GM23338 (cell line): ENCODE results near the gene PPME1. TPM values are rescaled to one million over a fixed set of nuclear protein-coding genes. Genes with fewer than 3 reads are reported as not detected.

Experiments used
- ATAC-seq: fragments of 200-7000 bp; cut with Tn5 transposase; 3 replicates; pipeline ENCODE4 v1.9.1; 2020
- DNase-seq: peaks from one replicate; pipeline ENCODE4 v3.0.0-alpha.2; 2015; ENCODE audit warnings: low spot score
- H2AFZ ChIP-seq: fragments of 200-600 bp; sonication (generic); 2 replicates; pipeline ENCODE4 v1.8.0; 2016; ENCODE audit warnings: antibody characterized with exemption, mild to moderate bottlenecking, moderate library complexity
- H3F3A ChIP-seq: fragments of 200-600 bp; sonication (generic); replicated peaks from 2 replicates; pipeline ENCODE4 v1.8.0; 2017; ENCODE audit warnings: antibody characterized with exemption, mixed run types, low read depth
- H3K27ac ChIP-seq: fragments of 200-600 bp; sonication (generic); 2 replicates; pipeline ENCODE4 v1.6.1; 2016; ENCODE audit warnings: low read depth
- H3K27me3 ChIP-seq: fragments of 200-600 bp; sonication (generic); 2 replicates; pipeline ENCODE4 v1.8.0; 2016; ENCODE audit warnings: mild to moderate bottlenecking, mixed run types, moderate library complexity; ENCODE audit not compliant: insufficient read depth
- H3K36me3 ChIP-seq: fragments of 200-600 bp; sonication (generic); 2 replicates; pipeline ENCODE4 v1.8.0; 2016; ENCODE audit warnings: mild to moderate bottlenecking; ENCODE audit not compliant: insufficient read depth
- H3K4me1 ChIP-seq: fragments of 200-600 bp; sonication (generic); 2 replicates; pipeline ENCODE4 v1.8.0; 2016; ENCODE audit warnings: mild to moderate bottlenecking, moderate library complexity; ENCODE audit not compliant: insufficient read depth
- H3K4me2 ChIP-seq: fragments of 200-600 bp; sonication (generic); 2 replicates; pipeline ENCODE4 v1.7.1; 2017; ENCODE audit warnings: mixed run types
- H3K4me3 ChIP-seq: fragments of 200-600 bp; sonication (generic); 2 replicates; pipeline ENCODE4 v1.6.1; 2016; ENCODE audit warnings: mixed run types
- H3K79me2 ChIP-seq: fragments of 200-600 bp; sonication (generic); replicated peaks from 2 replicates; pipeline ENCODE4 v1.8.0; 2017; ENCODE audit warnings: mild to moderate bottlenecking; ENCODE audit not compliant: insufficient read depth
- H3K9me2 ChIP-seq: fragments of 200-600 bp; sonication (generic); 2 replicates; pipeline ENCODE4 v1.8.0; 2017; ENCODE audit not compliant: insufficient read depth
- H4K20me1 ChIP-seq: fragments of 200-600 bp; sonication (generic); replicated peaks from 2 replicates; pipeline ENCODE4 v1.8.0; 2017; ENCODE audit warnings: mild to moderate bottlenecking; ENCODE audit not compliant: insufficient read depth
- H3K27ac Mint-ChIP-seq: 2 replicates; pipeline ENCODE4 v1.8.0; 2020; ENCODE audit warnings: inconsistent platforms, mild to moderate bottlenecking, moderate library complexity, mixed read lengths
- H3K27me3 Mint-ChIP-seq: 3 replicates; pipeline ENCODE4 v1.8.0; 2022; ENCODE audit warnings: low read depth, mild to moderate bottlenecking, moderate library complexity, mixed read lengths, inconsistent platforms; ENCODE audit not compliant: insufficient read depth, poor library complexity
- H3K36me3 Mint-ChIP-seq: 3 replicates; pipeline ENCODE4 v1.8.0; 2021; ENCODE audit warnings: low read depth, mild to moderate bottlenecking, inconsistent platforms, moderate library complexity, mixed read lengths
- H3K4me1 Mint-ChIP-seq: 3 replicates; pipeline ENCODE4 v1.8.0; 2020; ENCODE audit warnings: mild to moderate bottlenecking, inconsistent platforms, mixed read lengths
- H3K4me3 Mint-ChIP-seq: 3 replicates; pipeline ENCODE4 v1.8.0; 2021; ENCODE audit warnings: moderate library complexity, mild to moderate bottlenecking, inconsistent platforms, mixed read lengths
- H3K9me3 Mint-ChIP-seq: 3 replicates; pipeline ENCODE4 v1.8.0; 2020; ENCODE audit warnings: moderate library complexity, mild to moderate bottlenecking, inconsistent platforms, mixed read lengths
- CREB1 ChIP-seq: fragments of 250-450 bp; sonication (Bioruptor Pico); IDR thresholded peaks from 2 replicates; pipeline ENCODE4 v1.5.0; 2020; ENCODE audit warnings: low read depth, mild to moderate bottlenecking, moderate library complexity
- EZH2phosphoT487 ChIP-seq: fragments of 200-600 bp; sonication (generic); IDR thresholded peaks from one replicate; pipeline ENCODE4 v1.8.1; 2018; ENCODE audit warnings: antibody characterized with exemption; ENCODE audit not compliant: unreplicated experiment
- POLR2AphosphoS5 ChIP-seq: IDR thresholded peaks from 2 replicates; pipeline ENCODE4 v1.6.1; 2016; ENCODE audit warnings: antibody characterized with exemption, low read depth
- polyA plus RNA-seq: library from polyadenylated mRNA; unstranded; fragments of >200 nt; fragmentation: Nextera tagmentation; extraction: Ambion mirVana; gene quantifications from 2 replicates; pipeline ENCODE4 v1.2.1, GENCODE V29; 2016
- total RNA-seq: library from RNA; depleted of rRNA; stranded (reverse); fragments of >200 nt; shearing (Covaris generic); gene quantifications from 2 replicates; pipeline ENCODE4 v1.2.3, GENCODE V29; 2014
- TF ChIP-seq, protein P1 (sequence below): IDR thresholded peaks from one replicate; pipeline ENCODE4 v1.6.1; 2018; ENCODE audit warnings: antibody characterized with exemption; ENCODE audit not compliant: unreplicated experiment
- TF ChIP-seq, protein P2 (sequence below): fragments of 250-450 bp; sonication (Bioruptor Pico); IDR thresholded peaks from 2 replicates; pipeline ENCODE4 v1.5.0; 2020; ENCODE audit warnings: mild to moderate bottlenecking, moderate library complexity

Gene PPME1
- total and polyA plus RNA-seq, 2 experiments from 2014 or later: 32.1 to 37.2 TPM

DNA sequence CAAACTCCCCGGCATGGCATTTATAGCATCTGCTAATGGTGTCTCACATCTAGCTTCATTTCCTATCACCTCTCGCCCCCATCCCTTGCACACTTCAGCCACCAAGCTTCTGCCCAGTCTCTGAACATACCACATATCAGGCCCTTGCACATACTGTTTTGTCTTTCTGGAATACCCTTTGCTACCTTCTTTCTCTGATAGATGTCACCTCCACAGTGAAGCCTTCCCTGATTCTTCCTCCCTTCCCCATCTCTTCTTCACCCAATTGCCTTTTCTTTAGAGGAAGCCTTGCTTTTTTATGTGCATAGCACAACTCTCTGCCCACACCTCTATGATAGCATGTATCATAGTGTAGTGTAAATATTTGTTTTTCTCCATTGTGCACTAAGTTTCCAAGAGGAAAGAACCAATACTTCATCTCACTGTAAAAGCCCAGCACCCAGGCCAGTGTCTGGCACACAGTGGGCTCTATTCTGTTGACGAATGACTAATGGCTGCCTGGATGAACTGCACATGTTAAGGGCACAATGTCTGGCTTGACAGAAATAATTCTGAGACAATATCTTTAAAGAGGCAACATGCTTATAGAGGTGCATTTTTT, 112.6 kb downstream of the PPME1 start:
- no peaks in the 10 kb centered on the region for H3K4me1 ChIP-seq
- H3K4me3 ChIP-seq: no peak overlapping the region
- H3K9me2 ChIP-seq: no peaks in the 10 kb centered on the region
- Mint-ChIP-seq H3K27me3 (no peaks in the 10 kb centered on the region), H3K36me3 (no peaks in the 10 kb centered on the region), H3K4me1 (no peaks in the 10 kb centered on the region), H3K4me3 (no peak overlapping the region), H3K27ac (no peak overlapping the region), H3K9me3 (no peaks in the 10 kb centered on the region)
- H3K4me2 ChIP-seq: no peak overlapping the region
- no peaks in the 10 kb centered on the region for H3K79me2 ChIP-seq
- no peaks in the 10 kb centered on the region for H3F3A ChIP-seq
- ATAC-seq: no peak
- no peaks in the 10 kb centered on the region for H3K27me3 ChIP-seq
- no peaks in the 10 kb centered on the region for H3K36me3 ChIP-seq
- H4K20me1 ChIP-seq: no peaks in the 10 kb centered on the region
- H3K27ac ChIP-seq: no peak overlapping the region
- H2AFZ ChIP-seq: no peak overlapping the region
- TF ChIP-seq, protein P1, sequence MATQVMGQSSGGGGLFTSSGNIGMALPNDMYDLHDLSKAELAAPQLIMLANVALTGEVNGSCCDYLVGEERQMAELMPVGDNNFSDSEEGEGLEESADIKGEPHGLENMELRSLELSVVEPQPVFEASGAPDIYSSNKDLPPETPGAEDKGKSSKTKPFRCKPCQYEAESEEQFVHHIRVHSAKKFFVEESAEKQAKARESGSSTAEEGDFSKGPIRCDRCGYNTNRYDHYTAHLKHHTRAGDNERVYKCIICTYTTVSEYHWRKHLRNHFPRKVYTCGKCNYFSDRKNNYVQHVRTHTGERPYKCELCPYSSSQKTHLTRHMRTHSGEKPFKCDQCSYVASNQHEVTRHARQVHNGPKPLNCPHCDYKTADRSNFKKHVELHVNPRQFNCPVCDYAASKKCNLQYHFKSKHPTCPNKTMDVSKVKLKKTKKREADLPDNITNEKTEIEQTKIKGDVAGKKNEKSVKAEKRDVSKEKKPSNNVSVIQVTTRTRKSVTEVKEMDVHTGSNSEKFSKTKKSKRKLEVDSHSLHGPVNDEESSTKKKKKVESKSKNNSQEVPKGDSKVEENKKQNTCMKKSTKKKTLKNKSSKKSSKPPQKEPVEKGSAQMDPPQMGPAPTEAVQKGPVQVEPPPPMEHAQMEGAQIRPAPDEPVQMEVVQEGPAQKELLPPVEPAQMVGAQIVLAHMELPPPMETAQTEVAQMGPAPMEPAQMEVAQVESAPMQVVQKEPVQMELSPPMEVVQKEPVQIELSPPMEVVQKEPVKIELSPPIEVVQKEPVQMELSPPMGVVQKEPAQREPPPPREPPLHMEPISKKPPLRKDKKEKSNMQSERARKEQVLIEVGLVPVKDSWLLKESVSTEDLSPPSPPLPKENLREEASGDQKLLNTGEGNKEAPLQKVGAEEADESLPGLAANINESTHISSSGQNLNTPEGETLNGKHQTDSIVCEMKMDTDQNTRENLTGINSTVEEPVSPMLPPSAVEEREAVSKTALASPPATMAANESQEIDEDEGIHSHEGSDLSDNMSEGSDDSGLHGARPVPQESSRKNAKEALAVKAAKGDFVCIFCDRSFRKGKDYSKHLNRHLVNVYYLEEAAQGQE: no peak
- TF ChIP-seq, protein P2, sequence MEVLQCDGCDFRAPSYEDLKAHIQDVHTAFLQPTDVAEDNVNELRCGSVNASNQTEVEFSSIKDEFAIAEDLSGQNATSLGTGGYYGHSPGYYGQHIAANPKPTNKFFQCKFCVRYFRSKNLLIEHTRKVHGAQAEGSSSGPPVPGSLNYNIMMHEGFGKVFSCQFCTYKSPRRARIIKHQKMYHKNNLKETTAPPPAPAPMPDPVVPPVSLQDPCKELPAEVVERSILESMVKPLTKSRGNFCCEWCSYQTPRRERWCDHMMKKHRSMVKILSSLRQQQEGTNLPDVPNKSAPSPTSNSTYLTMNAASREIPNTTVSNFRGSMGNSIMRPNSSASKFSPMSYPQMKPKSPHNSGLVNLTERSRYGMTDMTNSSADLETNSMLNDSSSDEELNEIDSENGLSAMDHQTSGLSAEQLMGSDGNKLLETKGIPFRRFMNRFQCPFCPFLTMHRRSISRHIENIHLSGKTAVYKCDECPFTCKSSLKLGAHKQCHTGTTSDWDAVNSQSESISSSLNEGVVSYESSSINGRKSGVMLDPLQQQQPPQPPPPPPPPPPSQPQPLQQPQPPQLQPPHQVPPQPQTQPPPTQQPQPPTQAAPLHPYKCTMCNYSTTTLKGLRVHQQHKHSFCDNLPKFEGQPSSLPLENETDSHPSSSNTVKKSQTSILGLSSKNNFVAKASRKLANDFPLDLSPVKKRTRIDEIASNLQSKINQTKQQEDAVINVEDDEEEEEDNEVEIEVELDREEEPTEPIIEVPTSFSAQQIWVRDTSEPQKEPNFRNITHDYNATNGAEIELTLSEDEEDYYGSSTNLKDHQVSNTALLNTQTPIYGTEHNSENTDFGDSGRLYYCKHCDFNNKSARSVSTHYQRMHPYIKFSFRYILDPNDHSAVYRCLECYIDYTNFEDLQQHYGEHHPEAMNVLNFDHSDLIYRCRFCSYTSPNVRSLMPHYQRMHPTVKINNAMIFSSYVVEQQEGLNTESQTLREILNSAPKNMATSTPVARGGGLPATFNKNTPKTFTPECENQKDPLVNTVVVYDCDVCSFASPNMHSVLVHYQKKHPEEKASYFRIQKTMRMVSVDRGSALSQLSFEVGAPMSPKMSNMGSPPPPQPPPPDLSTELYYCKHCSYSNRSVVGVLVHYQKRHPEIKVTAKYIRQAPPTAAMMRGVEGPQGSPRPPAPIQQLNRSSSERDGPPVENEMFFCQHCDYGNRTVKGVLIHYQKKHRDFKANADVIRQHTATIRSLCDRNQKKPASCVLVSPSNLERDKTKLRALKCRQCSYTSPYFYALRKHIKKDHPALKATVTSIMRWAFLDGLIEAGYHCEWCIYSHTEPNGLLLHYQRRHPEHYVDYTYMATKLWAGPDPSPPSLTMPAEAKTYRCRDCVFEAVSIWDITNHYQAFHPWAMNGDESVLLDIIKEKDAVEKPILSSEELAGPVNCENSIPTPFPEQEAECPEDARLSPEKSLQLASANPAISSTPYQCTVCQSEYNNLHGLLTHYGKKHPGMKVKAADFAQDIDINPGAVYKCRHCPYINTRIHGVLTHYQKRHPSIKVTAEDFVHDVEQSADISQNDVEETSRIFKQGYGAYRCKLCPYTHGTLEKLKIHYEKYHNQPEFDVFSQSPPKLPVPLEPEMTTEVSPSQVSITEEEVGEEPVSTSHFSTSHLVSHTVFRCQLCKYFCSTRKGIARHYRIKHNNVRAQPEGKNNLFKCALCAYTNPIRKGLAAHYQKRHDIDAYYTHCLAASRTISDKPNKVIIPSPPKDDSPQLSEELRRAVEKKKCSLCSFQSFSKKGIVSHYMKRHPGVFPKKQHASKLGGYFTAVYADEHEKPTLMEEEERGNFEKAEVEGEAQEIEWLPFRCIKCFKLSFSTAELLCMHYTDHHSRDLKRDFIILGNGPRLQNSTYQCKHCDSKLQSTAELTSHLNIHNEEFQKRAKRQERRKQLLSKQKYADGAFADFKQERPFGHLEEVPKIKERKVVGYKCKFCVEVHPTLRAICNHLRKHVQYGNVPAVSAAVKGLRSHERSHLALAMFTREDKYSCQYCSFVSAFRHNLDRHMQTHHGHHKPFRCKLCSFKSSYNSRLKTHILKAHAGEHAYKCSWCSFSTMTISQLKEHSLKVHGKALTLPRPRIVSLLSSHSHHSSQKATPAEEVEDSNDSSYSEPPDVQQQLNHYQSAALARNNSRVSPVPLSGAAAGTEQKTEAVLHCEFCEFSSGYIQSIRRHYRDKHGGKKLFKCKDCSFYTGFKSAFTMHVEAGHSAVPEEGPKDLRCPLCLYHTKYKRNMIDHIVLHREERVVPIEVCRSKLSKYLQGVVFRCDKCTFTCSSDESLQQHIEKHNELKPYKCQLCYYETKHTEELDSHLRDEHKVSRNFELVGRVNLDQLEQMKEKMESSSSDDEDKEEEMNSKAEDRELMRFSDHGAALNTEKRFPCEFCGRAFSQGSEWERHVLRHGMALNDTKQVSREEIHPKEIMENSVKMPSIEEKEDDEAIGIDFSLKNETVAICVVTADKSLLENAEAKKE: no peak
- TF ChIP-seq CREB1: no peak
- TF ChIP-seq POLR2AphosphoS5: no peak
- no peak for TF ChIP-seq EZH2phosphoT487
- no peak for DNase-seq
